HepG2 (cell line): Measurements from ENCODE around the gene TSPAN31. TPM values are rescaled to one million over a fixed set of nuclear protein-coding genes. Genes with fewer than 3 reads are reported as not detected.
A peak's percentile ranks its signal among the peaks of the same experiment; 100 is the strongest.

Experiments used
- CEBPB ChIP-seq: IDR thresholded peaks from 2 replicates; pipeline ENCODE4 v1.6.1; 2011; ENCODE audit warnings: low read depth, low read length, improper control_type of control experiment, borderline replicate concordance
- HMGXB4 ChIP-seq, 2 experiments: sonication (generic) in 1 of 2; formaldehyde crosslinking in 1 of 2; IDR thresholded peaks; 2 replicates each; pipeline versions ENCODE4 v1.4.0 to v1.6.1; 2018 to 2020; ENCODE audit warnings: missing genetic modification reagents in 2 of 2, borderline replicate concordance in 1 of 2, low read depth in 1 of 2, mild to moderate bottlenecking in 1 of 2, missing biosample characterization in 1 of 2
- MTF2 ChIP-seq: sonication (generic); formaldehyde crosslinking; IDR thresholded peaks from 2 replicates; pipeline ENCODE4 v1.5.0; 2020; ENCODE audit warnings: missing genetic modification reagents, borderline replicate concordance
- MYC ChIP-seq: sonication (generic); formaldehyde crosslinking; IDR thresholded peaks from 2 replicates; pipeline ENCODE4 v1.9.0; 2021; ENCODE audit warnings: missing genetic modification reagents, borderline replicate concordance
- PHB2 ChIP-seq: fragments of 450-650 bp; IDR thresholded peaks from 2 replicates; pipeline ENCODE4 v1.6.1; 2018; ENCODE audit not compliant: partially characterized antibody
- TEAD2 ChIP-seq: sonication (generic); formaldehyde crosslinking; IDR thresholded peaks from 2 replicates; pipeline ENCODE4 v1.9.0; 2021; ENCODE audit warnings: missing genetic modification reagents
- ZNF263 ChIP-seq: sonication (generic); formaldehyde crosslinking; IDR thresholded peaks from 2 replicates; pipeline ENCODE4 v1.4.0; 2020; ENCODE audit warnings: missing genetic modification reagents
- ZNF674 ChIP-seq: sonication (generic); formaldehyde crosslinking; IDR thresholded peaks from 2 replicates; pipeline ENCODE4 v1.5.0; 2020; ENCODE audit warnings: low read depth, mild to moderate bottlenecking, missing genetic modification reagents
- ZSCAN12 ChIP-seq: sonication (generic); formaldehyde crosslinking; IDR thresholded peaks from 2 replicates; pipeline ENCODE4 v1.9.0; 2021; ENCODE audit warnings: mild to moderate bottlenecking, missing genetic modification reagents
- polyA plus RNA-seq, 8 experiments: library from polyadenylated mRNA; depleted of rRNA in 3 of 8; stranded (reverse) in 7 of 8; unstranded in 1 of 8; fragments of >200 nt; fragmentation: Illumina TruSeq in 4 of 8; extraction: Trizol in 4 of 8; gene quantifications; 2 replicates each; pipeline versions ENCODE4 v1.2.1 to v1.2.3, GENCODE V29; 2011 to 2016; ENCODE audit warnings: low read depth in 4 of 8, missing spikeins in 1 of 8, mixed read lengths in 1 of 8; ENCODE audit not compliant: insufficient read depth in 1 of 8
- total RNA-seq, 5 experiments: library from RNA; depleted of rRNA; stranded (reverse); fragments of >200 nt; fragmentation: Illumina TruSeq; extraction: Trizol; gene quantifications; 2 replicates each; pipeline ENCODE4 v1.2.3, GENCODE V29; 2016; ENCODE audit warnings: low read depth in 1 of 5
- TF ChIP-seq, protein P1 (sequence below): sonication (generic); formaldehyde crosslinking; IDR thresholded peaks from 2 replicates; pipeline ENCODE4 v1.9.0; 2021; ENCODE audit warnings: missing genetic modification reagents, borderline replicate concordance

Gene TSPAN31
- total and polyA plus RNA-seq, 2 of the 13 experiments (the other 11 are each of a cell fraction or from before 2014, with no cell fraction given), result 10.4 to 24.6 TPM

DNA sequence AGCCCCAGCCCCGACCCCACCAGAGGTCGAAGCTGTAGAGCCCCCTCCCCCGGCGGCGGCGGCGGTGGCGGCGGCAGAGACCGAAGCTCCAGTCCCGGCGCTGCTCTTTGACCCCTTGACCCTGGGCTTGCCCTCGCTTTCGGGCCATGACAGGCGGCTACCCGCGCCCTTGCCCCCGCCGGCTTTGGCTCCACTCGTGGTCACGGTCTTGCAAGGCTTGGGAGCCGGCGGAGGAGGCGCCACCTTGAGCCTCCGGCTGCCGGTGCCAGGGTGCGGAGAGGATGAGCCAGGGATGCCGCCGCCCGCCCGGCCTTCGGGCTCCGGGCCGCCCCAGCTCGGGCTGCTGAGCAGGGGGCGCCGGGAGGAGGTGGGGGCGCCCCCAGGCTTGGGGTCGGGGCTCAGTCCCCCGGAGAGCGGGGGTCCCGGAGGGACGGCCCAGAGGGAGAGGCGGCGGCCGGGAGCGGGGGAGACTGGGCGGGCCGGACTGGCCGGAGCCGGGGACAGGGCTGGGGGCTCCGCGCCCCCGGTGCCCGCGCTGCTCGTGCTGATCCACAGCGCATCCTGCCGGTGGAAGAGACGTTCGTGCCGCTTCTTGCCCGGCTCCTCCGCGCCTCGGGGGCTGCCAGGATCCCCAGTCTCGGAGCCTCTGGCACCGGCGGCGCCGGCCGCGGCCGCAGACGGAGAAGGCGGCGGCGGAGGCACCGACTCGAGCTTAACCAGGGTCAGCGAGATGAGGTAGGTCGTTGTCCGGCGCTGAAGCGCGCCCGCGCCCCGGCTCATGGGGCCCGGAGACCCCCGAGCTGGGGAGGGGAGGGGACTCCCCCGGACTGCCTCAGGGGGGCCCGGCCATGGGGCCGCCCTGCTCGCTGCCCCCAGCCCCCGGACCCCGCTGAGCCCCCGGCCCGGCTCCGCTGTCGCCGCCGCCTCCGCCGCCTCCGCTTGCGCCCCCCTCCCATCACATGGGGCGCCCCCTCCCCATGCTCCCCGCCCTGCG is 7.1 kb upstream of the TSPAN31 start (continued):
- TF ChIP-seq, protein P1, sequence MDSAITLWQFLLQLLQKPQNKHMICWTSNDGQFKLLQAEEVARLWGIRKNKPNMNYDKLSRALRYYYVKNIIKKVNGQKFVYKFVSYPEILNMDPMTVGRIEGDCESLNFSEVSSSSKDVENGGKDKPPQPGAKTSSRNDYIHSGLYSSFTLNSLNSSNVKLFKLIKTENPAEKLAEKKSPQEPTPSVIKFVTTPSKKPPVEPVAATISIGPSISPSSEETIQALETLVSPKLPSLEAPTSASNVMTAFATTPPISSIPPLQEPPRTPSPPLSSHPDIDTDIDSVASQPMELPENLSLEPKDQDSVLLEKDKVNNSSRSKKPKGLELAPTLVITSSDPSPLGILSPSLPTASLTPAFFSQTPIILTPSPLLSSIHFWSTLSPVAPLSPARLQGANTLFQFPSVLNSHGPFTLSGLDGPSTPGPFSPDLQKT (CRISPR knock-in tag), result no peak
- TF ChIP-seq TEAD2, result no peak
- no peak for TF ChIP-seq ZNF674 (CRISPR knock-in tag)
- TF ChIP-seq HMGXB4 (CRISPR knock-in tag; IDR thresholded peaks at IDR 0.05; ENCODE audit: borderline replicate concordance in 1 of 2, low read depth in 1 of 2), result 0 out of 4 replicates have a peak, but pooled peaks of 1 of the 2 experiments have one; percentile 22
- no peak for TF ChIP-seq ZSCAN12 (CRISPR knock-in tag)
- no peak for TF ChIP-seq PHB2
- TF ChIP-seq CEBPB, result no peak
- TF ChIP-seq MYC (CRISPR knock-in tag), result peak; percentile 27; the same call in 1 of the 2 replicates
- peak; percentile 37; the same call in 1 of the 2 replicates for TF ChIP-seq MTF2 (CRISPR knock-in tag)
- no peak for TF ChIP-seq ZNF263 (CRISPR knock-in tag)
